ENCODE data around the gene ARID1B. TPM values are rescaled to one million over a fixed set of nuclear protein-coding genes. Genes with fewer than 3 reads are reported as not detected.

The ARID1B gene
- total and polyA plus RNA-seq, 8 donors, result 16.2 to 68.0 (median 42.5) TPM

GRCh38 chr6:157258878-157259277 lies 481.7 kb downstream of the ARID1B start:
- Histone ChIP-seq H3K27ac (no peak overlapping the region), H3K4me1 (no peaks in the 10 kb centered on the region), H3K27me3 (no peaks in the 10 kb centered on the region), H3K4me3 (no peak overlapping the region), H3K36me3 (no peaks in the 10 kb centered on the region), H3K9me3 (no peaks in the 10 kb centered on the region)
- 88 to 93% methylated on average over 11 of the region's 11 CpGs for WGBS, 2 donors
- FAIRE-seq (no peak), DNase-seq (no peak), ATAC-seq (no peak)
- intact Hi-C loops (cut with DNase I), result no loop called here
- no peak for TF ChIP-seq CTCF (IDR thresholded peaks at IDR 0.05)

GRCh38 chr6:157259443-157259842 lies 482.3 kb downstream of the ARID1B start:
- Histone ChIP-seq H3K4me3 (no peak overlapping the region), H3K9me3 (no peaks in the 10 kb centered on the region), H3K27me3 (no peaks in the 10 kb centered on the region), H3K4me1 (no peaks in the 10 kb centered on the region), H3K27ac (no peak overlapping the region), H3K36me3 (no peaks in the 10 kb centered on the region)
- 84 to 87% methylated on average over 9 of the region's 9 CpGs for WGBS, 2 donors
- no peak for TF ChIP-seq CTCF (IDR thresholded peaks at IDR 0.05)
- FAIRE-seq (no peak), ATAC-seq (no peak), DNase-seq (no peak)
- intact Hi-C loops (cut with DNase I), result no loop called here

Small RNA genes within 50 kb of the gene (microRNA-seq; reads per million reads assigned to microRNA genes)
- gene MIR4466, result 0 to 0.29 reads per million in 2 donors

Data from pancreas (tissue), 10 donors.